ENCODE data around the gene USP24. TPM values are rescaled to one million over a fixed set of nuclear protein-coding genes. Genes with fewer than 3 reads are reported as not detected.
"Not testable (repeated sequence)": the region's sequence is repeated elsewhere in the genome, so short reads cannot be mapped to it uniquely, and the experiment has no call there.

Gene USP24
- total RNA-seq, 1 donor = 41.7 TPM

DNA sequence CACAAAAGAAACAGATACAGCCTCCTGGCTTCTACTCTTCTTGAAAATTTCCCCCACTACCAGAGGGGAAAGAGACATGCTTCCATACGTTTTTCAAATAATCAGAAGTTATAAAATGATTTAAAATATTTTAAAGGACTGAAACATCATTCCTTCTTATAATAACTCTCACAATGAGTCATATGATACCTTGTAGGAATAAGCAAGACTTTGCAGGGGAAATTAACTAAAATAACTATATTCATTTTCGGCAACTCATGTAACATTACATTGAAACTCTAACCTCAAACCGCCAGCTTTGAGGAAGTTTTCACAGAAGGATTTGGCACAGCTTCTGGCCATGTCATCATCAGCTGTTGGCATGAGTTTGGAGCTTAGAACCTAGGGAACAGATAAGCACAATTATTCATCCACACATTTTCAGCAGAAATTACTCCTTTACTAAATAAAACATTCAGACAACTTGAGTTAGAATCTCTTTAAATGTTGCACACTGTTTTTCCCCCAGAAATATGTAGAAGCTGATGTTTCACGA, 85.9 kb downstream of the USP24 start:
- peak in 2 of 3 donors; percentile 63 to 74 for DNase-seq (ENCODE audit: low read depth in 2 of 3, low spot score in 2 of 3)

GRCh38 chr1:55128418-55128995, 86.7 kb downstream of the USP24 start:
- DNase-seq (ENCODE audit: low read depth in 2 of 3, low spot score in 2 of 3) = no peak

DNA sequence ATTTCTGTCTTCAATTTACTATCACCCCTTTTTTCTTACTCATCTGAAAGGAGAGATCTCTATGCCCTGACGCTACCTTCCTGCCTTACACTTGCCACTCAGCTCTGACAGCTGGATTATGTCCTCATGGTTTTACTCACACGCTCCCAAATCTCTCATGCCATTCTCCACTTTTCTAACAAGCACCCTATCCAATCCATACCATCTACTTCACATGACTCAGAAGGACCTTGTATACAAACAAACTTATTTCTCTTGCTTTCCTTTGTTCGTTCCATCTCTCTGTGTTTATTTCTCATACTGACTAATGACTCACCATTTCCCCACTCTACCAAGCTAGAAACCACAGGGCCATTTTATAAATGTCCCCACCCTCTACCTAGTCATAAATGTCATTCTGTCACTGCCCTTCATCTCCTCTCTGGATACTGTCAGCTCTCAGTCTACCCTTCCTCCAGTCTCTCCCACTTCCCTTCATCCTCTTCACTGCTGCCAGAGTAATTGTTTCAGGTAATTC, 87.3 kb downstream of the USP24 start:
- DNase-seq (ENCODE audit: low read depth in 2 of 3, low spot score in 2 of 3) = no peak

- no peak for DNase-seq (ENCODE audit: low read depth in 2 of 3, low spot score in 2 of 3)
Observed at GRCh38 chr1:55124470-55124869, 90.7 kb downstream of the USP24 start.

DNA sequence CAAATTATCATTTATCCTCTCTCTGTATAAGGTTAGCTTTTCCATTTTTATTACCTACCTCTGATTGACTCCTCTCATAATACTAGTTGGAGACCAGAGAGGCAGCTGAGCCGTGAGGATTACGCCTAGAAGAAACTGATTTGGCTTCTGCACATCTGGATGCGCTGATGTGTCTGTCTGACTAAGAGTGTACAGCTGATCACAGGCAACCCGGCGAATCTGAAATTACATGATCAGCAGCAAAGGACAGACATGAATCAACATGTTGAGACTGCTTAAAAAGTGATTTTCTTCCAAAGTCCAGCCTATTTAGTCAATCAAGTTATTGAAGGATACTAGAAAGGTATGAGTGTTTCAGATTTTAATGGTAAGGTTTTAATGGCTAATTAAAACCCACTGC, 94.6 kb downstream of the USP24 start:
- no peak for DNase-seq (ENCODE audit: low read depth in 2 of 3, low spot score in 2 of 3)

DNA sequence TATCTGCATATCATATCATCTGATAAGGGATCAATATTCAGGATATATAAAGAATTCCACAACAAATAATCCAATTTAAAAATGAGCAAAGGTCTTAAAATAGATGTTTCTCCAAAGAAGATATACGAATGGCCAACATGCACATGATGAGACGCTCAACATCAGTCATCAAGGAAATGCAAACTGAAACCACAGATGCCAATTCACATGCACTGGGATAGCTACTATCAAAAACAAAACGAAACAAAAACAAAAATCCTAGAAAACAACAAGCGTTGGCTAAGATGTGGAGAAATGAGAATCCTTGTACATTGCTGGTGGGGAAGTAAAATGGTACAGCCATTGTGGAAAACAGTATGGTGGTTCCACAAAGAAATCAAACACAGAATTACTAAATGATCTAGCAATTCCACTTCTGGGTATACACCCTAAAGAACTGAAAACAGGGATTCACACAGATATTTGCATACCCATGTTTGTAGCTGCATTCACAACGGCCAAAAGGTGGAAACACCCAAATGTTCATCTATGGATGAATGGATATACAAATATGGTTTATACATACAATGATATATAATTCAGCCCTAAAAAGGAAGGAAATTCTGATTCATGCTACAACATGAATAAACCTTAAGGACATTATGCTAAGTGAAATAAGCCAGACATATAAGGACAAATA, 96.4 kb downstream of the USP24 start:
- no peak for DNase-seq (ENCODE audit: low read depth in 2 of 3, low spot score in 2 of 3)

DNA sequence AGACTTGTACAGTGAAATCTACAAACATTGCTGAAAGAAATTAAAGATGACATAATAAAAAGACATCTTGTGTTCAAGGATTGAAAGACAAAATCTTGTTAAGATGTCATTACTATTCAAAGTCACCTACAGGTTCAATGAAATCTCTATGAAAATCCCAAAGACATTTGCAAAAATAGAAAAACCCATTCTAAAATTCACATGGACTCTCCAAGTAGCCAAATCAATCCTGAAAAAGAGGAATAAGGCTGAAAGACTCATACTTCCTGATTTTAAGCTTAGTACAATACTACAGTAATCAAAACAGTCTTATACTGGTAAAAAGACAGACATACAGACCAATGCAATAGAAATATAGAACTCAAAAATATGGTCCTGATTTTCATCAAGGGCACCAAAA, 97.2 kb downstream of the USP24 start:
- no peak for DNase-seq (ENCODE audit: low read depth in 2 of 3, low spot score in 2 of 3)

DNA sequence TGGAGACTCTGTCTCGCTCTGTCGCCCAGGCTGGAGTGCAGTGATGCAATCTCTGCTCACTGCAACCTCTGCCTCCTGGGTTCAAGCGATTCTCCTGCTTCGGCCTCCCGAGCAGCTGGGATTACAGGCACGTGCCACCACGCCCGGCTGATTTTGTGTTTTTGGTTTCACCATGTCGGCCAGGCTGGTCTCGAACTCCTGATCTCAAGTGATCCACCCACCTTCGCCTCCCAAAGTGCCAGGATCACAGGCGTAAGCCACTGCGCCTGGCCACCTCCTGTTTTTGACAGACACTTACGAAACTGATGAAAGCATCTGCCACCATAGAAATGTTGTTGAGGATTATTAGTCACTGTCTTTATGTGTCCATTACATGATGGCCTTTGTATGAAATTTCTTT, 106.2 kb downstream of the USP24 start:
- not testable (repeated sequence) for DNase-seq (ENCODE audit: low read depth in 2 of 3, low spot score in 2 of 3)

DNA sequence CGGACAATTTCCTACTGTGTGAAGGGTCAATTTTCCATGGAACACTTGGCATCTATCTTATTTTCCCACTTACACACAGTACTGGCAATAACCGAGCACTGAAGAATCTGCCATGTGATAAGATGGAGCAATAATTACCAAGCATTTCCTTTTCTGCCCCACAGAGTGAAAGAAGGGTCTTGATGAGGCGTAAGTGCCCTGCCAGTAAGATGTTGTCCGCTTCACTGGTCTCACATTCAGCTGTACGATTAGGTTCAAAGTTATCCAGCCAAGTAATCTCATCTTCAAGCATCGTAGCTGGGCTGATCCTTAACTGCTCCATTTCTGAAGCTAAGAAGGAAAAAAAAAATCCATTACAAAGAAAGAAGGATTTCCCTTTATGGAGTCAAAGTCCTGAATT, 108.1 kb downstream of the USP24 start:
- DNase-seq (ENCODE audit: low read depth in 2 of 3, low spot score in 2 of 3) = no peak

DNA sequence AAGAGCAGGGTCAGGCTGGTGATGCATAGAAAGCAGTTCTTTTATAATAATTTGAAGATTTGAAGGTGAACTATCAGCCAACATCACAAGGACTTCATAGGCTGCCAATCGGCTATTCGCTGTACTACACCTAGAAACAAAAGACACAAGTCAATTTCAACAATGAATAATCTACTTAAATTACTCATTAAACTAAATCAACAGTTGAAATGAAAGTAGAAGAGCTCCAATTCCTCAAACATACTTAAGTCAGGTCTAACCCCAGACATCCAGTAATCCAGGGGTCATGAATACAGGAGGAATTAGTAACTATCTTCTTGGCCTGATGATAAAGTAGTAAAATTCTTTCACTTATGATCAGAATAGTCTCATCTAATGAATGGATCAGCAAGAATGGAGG, 111.3 kb downstream of the USP24 start:
- no peak for DNase-seq (ENCODE audit: low read depth in 2 of 3, low spot score in 2 of 3)

GRCh38 chr1:55095095-55095494, 120.1 kb downstream of the USP24 start:
- DNase-seq (ENCODE audit: low read depth in 2 of 3, low spot score in 2 of 3) = no peak

DNA sequence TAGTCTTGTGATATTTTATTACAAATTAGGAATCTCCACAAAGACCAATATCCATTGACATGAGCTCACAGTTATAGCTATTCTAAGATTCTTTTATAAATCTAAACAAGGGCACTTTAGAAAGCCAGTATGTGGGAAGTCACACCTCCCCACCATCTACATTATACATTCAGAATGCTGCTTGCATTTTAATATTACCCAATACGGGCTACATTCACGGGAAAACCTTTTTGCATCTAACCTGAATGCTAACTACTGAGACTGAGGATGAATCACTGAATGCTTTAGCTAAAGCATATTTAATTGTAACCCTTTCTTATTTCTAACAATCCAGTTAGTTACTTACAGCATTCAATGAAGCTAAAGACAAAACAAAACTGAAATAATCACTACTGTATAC, 122.7 kb downstream of the USP24 start:
- DNase-seq (ENCODE audit: low read depth in 2 of 3, low spot score in 2 of 3) = no peak

GRCh38 chr1:55089683-55090082, 125.5 kb downstream of the USP24 start:
- no peak for DNase-seq (ENCODE audit: low read depth in 2 of 3, low spot score in 2 of 3)

- peak in 2 of 3 donors; percentile 3 to 24 for DNase-seq (ENCODE audit: low read depth in 2 of 3, low spot score in 2 of 3)
Observed at GRCh38 chr1:55088413-55088812, 126.8 kb downstream of the USP24 start.

- DNase-seq (ENCODE audit: low read depth in 2 of 3, low spot score in 2 of 3) = no peak
Observed at GRCh38 chr1:55087439-55087838, 127.7 kb downstream of the USP24 start.

DNA sequence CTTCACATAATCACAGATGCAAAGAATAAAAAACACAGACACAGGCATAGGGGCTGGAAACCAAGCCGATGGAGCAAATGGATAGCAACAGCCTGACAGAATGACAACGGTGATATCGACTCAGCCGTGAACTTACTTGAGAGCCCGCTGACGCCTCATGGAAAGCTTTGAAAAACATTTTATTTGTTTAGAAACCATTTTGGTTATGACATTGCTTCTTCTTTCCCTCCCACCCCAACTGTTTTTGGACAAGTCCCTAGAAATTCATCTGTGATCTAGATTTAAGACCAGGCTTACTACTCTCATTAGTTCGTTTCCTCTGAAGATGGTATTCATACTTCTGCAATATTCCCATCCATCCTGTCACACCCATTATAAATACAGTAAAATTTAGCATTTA, 130.9 kb downstream of the USP24 start:
- DNase-seq (ENCODE audit: low read depth in 2 of 3, low spot score in 2 of 3) = no peak

- no peak for DNase-seq (ENCODE audit: low read depth in 2 of 3, low spot score in 2 of 3)
Observed at GRCh38 chr1:55081905-55082296, 133.3 kb downstream of the USP24 start.

- no peak for DNase-seq (ENCODE audit: low read depth in 2 of 3, low spot score in 2 of 3)
Observed at GRCh38 chr1:55081188-55081904, 133.8 kb downstream of the USP24 start.

DNA sequence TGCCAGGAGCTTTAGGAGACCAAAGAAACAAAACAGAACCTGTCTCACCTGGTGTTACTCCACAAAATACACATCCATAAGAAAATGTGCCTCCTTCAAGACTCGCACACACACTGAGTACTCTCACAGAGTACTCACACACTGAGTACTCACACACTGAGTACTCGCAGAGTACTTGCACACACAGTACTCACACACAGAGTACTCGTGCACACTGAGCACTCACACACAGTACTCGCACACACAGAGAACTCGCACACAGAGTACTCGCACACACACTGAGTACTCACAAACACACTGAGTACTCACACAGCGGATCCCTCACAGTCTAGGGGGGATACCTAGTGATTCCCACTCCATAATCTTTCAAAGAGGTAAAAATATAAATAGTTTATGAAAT, 135.5 kb downstream of the USP24 start:
- no peak for DNase-seq (ENCODE audit: low read depth in 2 of 3, low spot score in 2 of 3)

DNA sequence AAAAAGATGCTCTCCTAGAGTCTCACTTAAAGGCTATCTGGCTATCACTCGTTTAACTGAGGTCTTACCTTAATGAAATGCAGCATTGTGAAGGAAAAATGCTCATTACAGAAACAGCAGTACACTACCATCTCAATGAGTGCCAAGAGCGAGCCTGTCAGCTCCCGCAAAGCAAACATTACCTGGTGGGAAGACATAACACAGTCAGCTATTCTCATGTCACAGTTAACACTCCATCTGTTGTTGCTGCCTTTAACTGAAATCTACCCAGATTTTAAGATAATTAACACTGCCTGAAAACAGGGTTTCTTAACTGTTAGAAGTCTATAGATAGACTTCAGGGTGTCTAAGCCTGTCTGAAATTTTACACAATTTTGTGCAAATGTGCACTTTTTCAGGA, 136.7 kb downstream of the USP24 start:
- DNase-seq (ENCODE audit: low read depth in 2 of 3, low spot score in 2 of 3) = no peak

DNA sequence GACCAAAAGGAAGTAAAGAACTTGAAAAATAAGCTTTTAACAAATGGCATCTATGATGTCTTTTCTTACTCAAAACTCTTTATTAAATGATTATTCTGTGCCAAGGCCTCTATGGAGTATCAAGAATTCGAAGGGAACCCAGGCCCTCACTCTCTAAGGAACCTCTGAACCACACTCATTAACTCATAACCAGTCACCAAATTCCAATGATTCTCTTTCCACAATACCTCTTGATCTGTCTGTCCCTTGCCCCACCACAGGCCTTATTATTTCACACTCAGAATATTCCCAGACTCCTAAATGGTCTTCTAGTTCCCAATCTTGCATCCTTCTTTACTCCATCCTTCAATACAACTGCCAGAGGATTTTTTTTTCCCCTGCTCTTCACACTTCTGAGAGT, 138.8 kb downstream of the USP24 start:
- DNase-seq (ENCODE audit: low read depth in 2 of 3, low spot score in 2 of 3) = no peak

DNA sequence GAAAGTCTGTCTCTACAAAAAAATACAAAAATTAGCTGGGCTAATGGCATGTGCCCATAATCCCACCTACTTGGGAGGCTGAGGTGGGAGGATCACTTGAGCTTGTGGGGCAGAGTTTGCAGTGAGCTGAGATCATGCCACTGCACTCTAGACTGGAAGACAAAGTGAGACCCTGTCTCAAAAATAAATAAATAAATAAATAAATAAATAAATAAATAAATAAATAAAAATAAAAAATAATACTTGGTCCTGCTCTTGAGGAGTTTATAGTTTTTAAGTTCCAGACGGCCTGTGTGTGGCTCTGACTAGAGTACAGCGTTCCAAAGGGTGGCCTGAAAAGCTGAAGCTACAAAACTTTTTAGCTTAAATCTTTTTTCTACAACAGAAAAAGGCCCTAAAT, 140.7 kb downstream of the USP24 start:
- DNase-seq (ENCODE audit: low read depth in 2 of 3, low spot score in 2 of 3) = no peak
